Measurements from ENCODE around the gene NIT1. TPM values are rescaled to one million over a fixed set of nuclear protein-coding genes. Genes with fewer than 3 reads are reported as not detected.
"Not testable (repeated sequence)": the region's sequence is repeated elsewhere in the genome, so short reads cannot be mapped to it uniquely, and the experiment has no call there.

The NIT1 gene
- polyA plus RNA-seq, 6 donors from 2014 or later = 21.3 to 30.1 (median 25.6) TPM

- ATAC-seq (ENCODE audit: low read depth in 2 of 2) (no peak), DNase-seq (no peak)
- H3K4me1 Mint-ChIP-seq = peaks cover 31 to 57% (median 43%) of the 10 kb centered on the region in 3 donors
- peak overlapping the region in 1 of 8 donors; percentile 2 for H3K4me3 Mint-ChIP-seq
- no peaks in the 10 kb centered on the region for H3K27me3 Mint-ChIP-seq
- H3K9me3 Mint-ChIP-seq = no peaks in the 10 kb centered on the region
- no peaks in the 10 kb centered on the region for H3K36me3 Mint-ChIP-seq
- peak overlapping the region in 2 of 6 donors; percentile 12 to 90 for H3K27ac Mint-ChIP-seq
Observed at GRCh38 chr1:161111117-161111516, 6.8 kb upstream of the NIT1 start.

- Mint-ChIP-seq H3K36me3 (no peaks in the 10 kb centered on the region), H3K9me3 (no peaks in the 10 kb centered on the region), H3K27me3 (no peaks in the 10 kb centered on the region), H3K27ac (peak overlapping the region in 2 of 6 donors; percentile 12 to 56), H3K4me1 (peaks cover 30 to 58% (median 43%) of the 10 kb centered on the region in 3 donors), H3K4me3 (peak overlapping the region in 1 of 8 donors; percentile 2)
- DNase-seq (no peak), ATAC-seq (ENCODE audit: low read depth in 2 of 2) (no peak)
Observed at GRCh38 chr1:161111527-161111926, 6.4 kb upstream of the NIT1 start.

- no peaks in the 10 kb centered on the region for H3K9me3 Mint-ChIP-seq
- peak overlapping the region in 2 of 6 donors; percentile 27 to 66 for H3K27ac Mint-ChIP-seq
- no peaks in the 10 kb centered on the region for H3K36me3 Mint-ChIP-seq
Observed at GRCh38 chr1:161113915-161114314, 4.0 kb upstream of the NIT1 start.

GRCh38 chr1:161114556-161114955, 3.3 kb upstream of the NIT1 start:
- DNase-seq (no peak), ATAC-seq (ENCODE audit: low read depth in 2 of 2) (no peak)
- Mint-ChIP-seq H3K4me3 (peak overlapping the region in 1 of 8 donors; percentile 44), H3K27me3 (no peaks in the 10 kb centered on the region), H3K9me3 (no peaks in the 10 kb centered on the region), H3K4me1 (peaks cover 37 to 78% (median 68%) of the 10 kb centered on the region in 3 donors), H3K27ac (peak overlapping the region in 2 of 6 donors; percentile 27 to 66), H3K36me3 (no peaks in the 10 kb centered on the region)

More at GRCh38 chr1:161113915-161114314, 4.0 kb upstream of the NIT1 start:
- H3K4me1 Mint-ChIP-seq = peaks cover 33 to 75% (median 62%) of the 10 kb centered on the region in 3 donors
- ATAC-seq (ENCODE audit: low read depth in 2 of 2) (no peak), DNase-seq (no peak)
- H3K27me3 Mint-ChIP-seq = no peaks in the 10 kb centered on the region
- peak overlapping the region in 2 of 8 donors; percentile 27 to 44 for H3K4me3 Mint-ChIP-seq

GRCh38 chr1:161115132-161115711, 2.7 kb upstream of the NIT1 start:
- DNase-seq = no peak
- Mint-ChIP-seq H3K36me3 (no peaks in the 10 kb centered on the region), H3K27me3 (no peaks in the 10 kb centered on the region), H3K4me1 (peaks cover 42 to 83% (median 75%) of the 10 kb centered on the region in 3 donors), H3K4me3 (peak overlapping the region in 4 of 8 donors; percentile 55 to 99 (median 87)), H3K27ac (no peak overlapping the region), H3K9me3 (no peaks in the 10 kb centered on the region)
- ATAC-seq (ENCODE audit: low read depth in 2 of 2) = no peak

- DNase-seq; H3K27me3 Mint-ChIP-seq; ATAC-seq (ENCODE audit: low read depth in 2 of 2); H3K9me3 Mint-ChIP-seq; H3K36me3 Mint-ChIP-seq: not testable (repeated sequence)
- Mint-ChIP-seq H3K4me3 (peak overlapping the region in 7 of 8 donors; percentile 60 to 99 (median 96)), H3K27ac (peak overlapping the region in 2 of 6 donors; percentile 37 to 95), H3K4me1 (peaks cover 44 to 87% (median 77%) of the 10 kb centered on the region in 3 donors)
Observed at GRCh38 chr1:161115961-161116360, 1.9 kb upstream of the NIT1 start.

GRCh38 chr1:161119092-161119903, 1.4 kb downstream of the NIT1 start:
- Mint-ChIP-seq H3K4me3 (peak overlapping the region; percentile 93 to 99 (median 97)), H3K27ac (peak overlapping the region; percentile 77 to 98 (median 96)), H3K4me1 (peaks cover 47 to 76% (median 74%) of the 10 kb centered on the region in 3 donors), H3K36me3 (peaks cover 0 to 20% of the 10 kb centered on the region in 2 donors), H3K27me3 (no peaks in the 10 kb centered on the region), H3K9me3 (no peaks in the 10 kb centered on the region)
- DNase-seq = peak; percentile 41
- ATAC-seq (ENCODE audit: low read depth in 2 of 2) = peak; percentile 29 to 31

- Mint-ChIP-seq H3K27me3 (no peaks in the 10 kb centered on the region), H3K27ac (peak overlapping the region; percentile 70 to 94 (median 78)), H3K36me3 (peaks cover 0 to 29% of the 10 kb centered on the region in 2 donors), H3K9me3 (no peaks in the 10 kb centered on the region), H3K4me3 (peak overlapping the region in 6 of 8 donors; percentile 15 to 72 (median 60)), H3K4me1 (peaks cover 45 to 72% (median 63%) of the 10 kb centered on the region in 3 donors)
- ATAC-seq (ENCODE audit: low read depth in 2 of 2) (no peak), DNase-seq (no peak)
Observed at GRCh38 chr1:161121042-161121650, 3.2 kb downstream of the NIT1 start.

GRCh38 chr1:161121834-161122233, 3.9 kb downstream of the NIT1 start:
- Mint-ChIP-seq H3K36me3 (peaks cover 4 to 36% of the 10 kb centered on the region in 2 donors), H3K4me3 (peak overlapping the region in 4 of 8 donors; percentile 15 to 72 (median 38)), H3K27me3 (no peaks in the 10 kb centered on the region), H3K27ac (peak overlapping the region; percentile 28 to 94 (median 82)), H3K4me1 (peaks cover 45 to 73% (median 60%) of the 10 kb centered on the region in 3 donors), H3K9me3 (no peaks in the 10 kb centered on the region)
- peak; percentile 11 to 25 for ATAC-seq (ENCODE audit: low read depth in 2 of 2)
- peak; percentile 27 for DNase-seq

GRCh38 chr1:161122967-161123366, 5.1 kb downstream of the NIT1 start:
- ATAC-seq (ENCODE audit: low read depth in 2 of 2) (no peak), DNase-seq (no peak)
- Mint-ChIP-seq H3K36me3 (peaks cover 6 to 38% of the 10 kb centered on the region in 2 donors), H3K4me3 (peak overlapping the region in 1 of 8 donors; percentile 24), H3K4me1 (peaks cover 47 to 75% (median 59%) of the 10 kb centered on the region in 3 donors), H3K27me3 (no peaks in the 10 kb centered on the region), H3K27ac (peak overlapping the region in 2 of 6 donors; percentile 38 to 56), H3K9me3 (no peaks in the 10 kb centered on the region)

GRCh38 chr1:161127649-161128048, 9.7 kb downstream of the NIT1 start:
- no peak for DNase-seq
- H3K27me3 Mint-ChIP-seq = no peaks in the 10 kb centered on the region
- H3K36me3 Mint-ChIP-seq = peaks cover 6 to 31% of the 10 kb centered on the region in 2 donors
- H3K9me3 Mint-ChIP-seq = no peaks in the 10 kb centered on the region
- peaks cover 37 to 68% (median 51%) of the 10 kb centered on the region in 3 donors for H3K4me1 Mint-ChIP-seq
- H3K27ac Mint-ChIP-seq = peak overlapping the region in 1 of 6 donors; percentile 15
- no peak for ATAC-seq (ENCODE audit: low read depth in 2 of 2)
- peak overlapping the region in 1 of 8 donors; percentile 48 for H3K4me3 Mint-ChIP-seq

GRCh38 chr1:161128591-161129420, 10.9 kb downstream of the NIT1 start:
- Mint-ChIP-seq H3K9me3 (no peaks in the 10 kb centered on the region), H3K4me1 (peaks cover 32 to 59% (median 51%) of the 10 kb centered on the region in 3 donors), H3K27ac (peak overlapping the region in 1 of 6 donors; percentile 6), H3K36me3 (peaks cover 6 to 23% of the 10 kb centered on the region in 2 donors), H3K4me3 (peak overlapping the region in 1 of 8 donors; percentile 48), H3K27me3 (no peaks in the 10 kb centered on the region)
- DNase-seq (no peak), ATAC-seq (ENCODE audit: low read depth in 2 of 2) (no peak)

Data from naive B cell (primary cell).